IMR-90 (cell line): Measurements from ENCODE around the gene COL19A1. TPM values are rescaled to one million over a fixed set of nuclear protein-coding genes. Genes with fewer than 3 reads are reported as not detected.

Experiments used
- ATAC-seq: fragments of 200-7000 bp; cut with Tn5 transposase; 2 replicates; pipeline ENCODE4 v1.9.1; 2020; ENCODE audit warnings: low read depth, mild to moderate bottlenecking, moderate library complexity
- Bru-seq: library from RNA; stranded (reverse); fragments of 400-500 nt; gene quantifications from one replicate; lab custom pipeline; 2021; lab: Mats Ljungman, UMichigan
- BruChase-seq, 2 experiments: library from RNA; stranded (reverse); fragments of 400-500 nt; gene quantifications; one replicate each; lab custom pipeline; 2021; lab: Mats Ljungman, UMichigan
- BruUV-seq: library from RNA; stranded (reverse); fragments of 400-500 nt; replicated peaks from 2 replicates; lab custom pipeline; 2021; lab: Mats Ljungman, UMichigan
- CTCF ChIA-PET: fragments of 300-600 bp; formaldehyde crosslinking; extraction: SDS; loops from one replicate; lab custom pipeline; 2021; ENCODE audit warnings: antibody characterized with exemption; lab: Yijun Ruan, JAX
- POLR2A ChIA-PET: fragments of 300-600 bp; sonication (Branson Sonifier 250); formaldehyde crosslinking; loops from one replicate; lab custom pipeline; 2022; ENCODE audit warnings: antibody characterized with exemption; ENCODE audit not compliant: unreplicated experiment; lab: Charles Lee
- DNase-seq: peaks from one replicate; pipeline ENCODE4 v3.0.0; 2013
- H2AFZ ChIP-seq: replicated peaks from 2 replicates; pipeline ENCODE3; 2013; ENCODE audit warnings: low read length, mild to moderate bottlenecking; ENCODE audit not compliant: poor library complexity
- H2AK5ac ChIP-seq: 2 replicates; pipeline ENCODE4 v1.6.1; 2013; ENCODE audit warnings: low read depth, low read length, inconsistent platforms
- H2AK9ac ChIP-seq: replicated peaks from 2 replicates; pipeline ENCODE3; 2013; ENCODE audit warnings: mild to moderate bottlenecking, low read depth, low read length, moderate library complexity; ENCODE audit not compliant: poor library complexity
- H2BK120ac ChIP-seq: 2 replicates; pipeline ENCODE4 v1.6.1; 2013; ENCODE audit warnings: low read depth, low read length, inconsistent platforms
- H2BK15ac ChIP-seq: 3 replicates; pipeline ENCODE4 v1.6.1; 2013; ENCODE audit warnings: low read depth, low read length, inconsistent platforms
- H2BK20ac ChIP-seq: 2 replicates; pipeline ENCODE4 v1.6.1; 2013; ENCODE audit warnings: low read depth, mild to moderate bottlenecking, inconsistent platforms, low read length, moderate library complexity
- H2BK5ac ChIP-seq: 2 replicates; pipeline ENCODE4 v1.6.1; 2013; ENCODE audit warnings: mild to moderate bottlenecking, low read depth, low read length, inconsistent platforms; ENCODE audit not compliant: poor library complexity, severe bottlenecking
- H3K14ac ChIP-seq: replicated peaks from 2 replicates; pipeline ENCODE4 v1.6.1; 2013; ENCODE audit warnings: low read depth, low read length, inconsistent platforms
- H3K18ac ChIP-seq: 2 replicates; pipeline ENCODE4 v1.6.1; 2013; ENCODE audit warnings: low read depth, low read length, control low read depth
- H3K23ac ChIP-seq: 2 replicates; pipeline ENCODE4 v1.6.1; 2013; ENCODE audit warnings: low read depth, low read length, inconsistent platforms
- H3K27ac ChIP-seq: 2 replicates; pipeline ENCODE4 v1.5.1; 2013; ENCODE audit warnings: mild to moderate bottlenecking, control low read depth, low read length; ENCODE audit not compliant: insufficient read depth
- H3K27me3 ChIP-seq: 2 replicates; pipeline ENCODE4 v1.6.1; 2013; ENCODE audit warnings: low read length; ENCODE audit not compliant: control insufficient read depth, insufficient read depth
- H3K36me3 ChIP-seq: 2 replicates; pipeline ENCODE4 v1.6.1; 2013; ENCODE audit warnings: low read length, mixed read lengths; ENCODE audit not compliant: control insufficient read depth, insufficient read depth
- H3K4ac ChIP-seq: 2 replicates; pipeline ENCODE4 v1.6.1; 2013; ENCODE audit warnings: low read depth, low read length, inconsistent platforms
- H3K4me1 ChIP-seq: 2 replicates; pipeline ENCODE4 v1.6.1; 2013; ENCODE audit warnings: low read length, mixed read lengths; ENCODE audit not compliant: control insufficient read depth, insufficient read depth
- H3K4me2 ChIP-seq: 2 replicates; pipeline ENCODE4 v1.6.1; 2013; ENCODE audit warnings: low read depth, mild to moderate bottlenecking, control low read depth, low read length, moderate library complexity
- H3K4me3 ChIP-seq: 2 replicates; pipeline ENCODE4 v1.5.1; 2013; ENCODE audit warnings: low read depth, mild to moderate bottlenecking, control low read depth, low read length, moderate library complexity; ENCODE audit not compliant: insufficient read depth
- H3K56ac ChIP-seq: 2 replicates; pipeline ENCODE4 v1.6.1; 2013; ENCODE audit warnings: low read length, inconsistent platforms; ENCODE audit not compliant: insufficient read depth; ENCODE audit errors: extremely low read depth
- H3K79me1 ChIP-seq, 2 experiments: 2 replicates each; pipeline ENCODE4 v1.6.1; 2013; ENCODE audit warnings: low read length in 2 of 2, inconsistent platforms in 1 of 2, low read depth in 1 of 2
- H3K9ac ChIP-seq: 2 replicates; pipeline ENCODE4 v1.6.1; 2013; ENCODE audit warnings: low read depth, low read length, control low read depth
- H3K9me1 ChIP-seq: 2 replicates; pipeline ENCODE4 v1.6.1; 2013; ENCODE audit warnings: low read length, inconsistent platforms; ENCODE audit not compliant: insufficient read depth
- H3K9me3 ChIP-seq: 2 replicates; pipeline ENCODE4 v1.6.1; 2013; ENCODE audit warnings: low read length; ENCODE audit not compliant: control insufficient read depth, insufficient read depth
- H4K20me1 ChIP-seq: 2 replicates; pipeline ENCODE4 v1.6.1; 2013; ENCODE audit warnings: low read length, inconsistent platforms; ENCODE audit not compliant: insufficient read depth
- H4K5ac ChIP-seq: 2 replicates; pipeline ENCODE4 v1.6.1; 2013; ENCODE audit warnings: mild to moderate bottlenecking, low read depth, low read length, control low read depth
- H4K8ac ChIP-seq, 2 experiments: 2 replicates each; pipeline ENCODE4 v1.6.1; 2013; ENCODE audit warnings: low read depth in 2 of 2, low read length in 2 of 2, control low read depth in 1 of 2, inconsistent platforms in 1 of 2
- H4K91ac ChIP-seq: 2 replicates; pipeline ENCODE4 v1.6.1; 2013; ENCODE audit warnings: low read depth, low read length, inconsistent platforms; ENCODE audit not compliant: insufficient read depth
- BHLHE40 ChIP-seq: fragments of 150-350 bp; IDR thresholded peaks from 2 replicates; pipeline ENCODE4 v1.6.1; 2016; ENCODE audit warnings: mild to moderate bottlenecking, low read depth, low read length
- CHD1 ChIP-seq: IDR thresholded peaks from 2 replicates; pipeline ENCODE4 v1.6.1; 2012; ENCODE audit warnings: low read depth, low read length, improper control_type of control experiment
- NFE2L2 ChIP-seq: fragments of 150-350 bp; IDR thresholded peaks from 2 replicates; pipeline ENCODE4 v1.6.1; 2016; ENCODE audit warnings: low read depth, mild to moderate bottlenecking, low read length
- RCOR1 ChIP-seq: IDR thresholded peaks from 2 replicates; pipeline ENCODE4 v1.6.1; 2012; ENCODE audit warnings: mild to moderate bottlenecking, low read length, improper control_type of control experiment; ENCODE audit not compliant: insufficient replicate concordance
- SMC3 ChIP-seq: fragments of 150-350 bp; IDR thresholded peaks from 2 replicates; pipeline ENCODE4 v1.6.1; 2016; ENCODE audit warnings: low read depth, mild to moderate bottlenecking, antibody characterized with exemption, low read length, moderate library complexity
- WGBS, 2 experiments: methylation state at CpG; one replicate each; pipeline versions ENCODE4 v1.1.5 to v1.1.7; 2013; ENCODE audit warnings: missing lambda C conversion rate in 2 of 2; ENCODE audit not compliant: insufficient read length in 1 of 2; ENCODE audit errors: extremely low coverage in 2 of 2; 5-methylcytosine and 5-hydroxymethylcytosine counted together
- dilution Hi-C: fragments of 300-500 bp; cut with HindIII; formaldehyde crosslinking; loops from one replicate; pipeline ENCODE4 v1.14.3; 2018; ENCODE audit warnings: low sequenced_read_pairs; ENCODE audit not compliant: unreplicated experiment
- in situ Hi-C: fragments of 300-500 bp; cut with MboI; formaldehyde crosslinking; loops from 3 replicates; pipeline ENCODE4 v1.14.3; 2019; ENCODE audit warnings: low sequenced_read_pairs, inconsistent platforms, mixed read lengths
- intact Hi-C: fragments of 100-400 bp; cut with micrococcal nuclease; formaldehyde crosslinking; loops from 2 replicates; pipeline ENCODE4 v1.10.0; 2022
- long read RNA-seq: library from polyadenylated mRNA; unstranded; transcript quantifications from one replicate; pipeline ENCODE4 v2.0.0, GENCODE V29; 2021; ENCODE audit not compliant: unreplicated experiment
- polyA plus RNA-seq, 3 experiments: library from polyadenylated mRNA; depleted of rRNA; stranded (reverse); fragments of >200 nt; gene quantifications; 2 replicates each; pipeline ENCODE4 v1.2.3, GENCODE V29; 2012; ENCODE audit warnings: low replicate concordance in 1 of 3
- total RNA-seq: library from RNA; depleted of rRNA; stranded (reverse); fragments of >200 nt; gene quantifications from 2 replicates; pipeline ENCODE4 v1.2.3, GENCODE V29; 2012; rRNA removed

The COL19A1 gene
- total RNA-seq = under 0.01 TPM in 1 of 2 replicates, not detected in the other
- not detected in 2 replicates for polyA plus RNA-seq (2012; rRNA removed)
- not detected in 2 replicates for polyA plus RNA-seq (2012; cell fraction: cytosol; rRNA removed)
- not detected in 2 replicates for polyA plus RNA-seq (2012; cell fraction: nucleus; rRNA removed; ENCODE audit: low replicate concordance)
- percentile 4 among the genes with signal in this experiment for Bru-seq, nascent RNA
- percentile 2 among the genes with signal in this experiment for BruChase-seq, experiment 1, labeled RNA remaining after a 6-hour chase
- percentile 3 among the genes with signal in this experiment for BruChase-seq, experiment 2, labeled RNA remaining after a 2-hour chase
- long read RNA-seq = 0 reads

DNA sequence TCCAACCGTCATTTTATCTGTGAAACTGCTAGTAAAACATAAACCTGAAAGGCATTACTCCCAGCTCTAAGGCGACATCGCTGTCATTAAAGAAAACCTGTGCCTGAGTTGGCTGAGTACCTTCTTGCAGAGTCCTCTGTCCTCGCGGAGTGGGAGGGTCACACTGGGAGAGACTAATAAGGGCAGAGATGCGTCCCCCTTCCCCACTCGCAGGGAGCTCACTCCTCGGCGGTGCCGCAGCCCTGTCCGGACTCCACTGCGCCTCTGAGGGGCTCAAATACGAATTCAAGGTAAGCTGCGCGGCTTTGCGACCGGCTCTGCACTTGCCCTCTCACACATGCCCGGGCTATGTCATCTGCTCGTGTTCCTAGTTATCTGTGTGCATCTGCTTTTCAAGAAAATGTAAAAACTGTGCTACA, at the start of gene COL19A1:
Gene COL19A1, plus strand, starts transcription at position 206 of the 419 bp plus-strand sequence. CDS start 13,012 bp downstream, outside the sequence.
- H4K20me1 ChIP-seq = no peaks in the 10 kb centered on the region
- peak within 1 kb of the TSS; percentile 92 for H3K4me2 ChIP-seq
- CTCF ChIA-PET = no interaction called here
- no peaks in the 10 kb centered on the region for H3K79me1 ChIP-seq
- H3K56ac ChIP-seq = no peak within 1 kb of the TSS
- no peak within 1 kb of the TSS for H2AK9ac ChIP-seq
- H3K27ac ChIP-seq = no peak within 1 kb of the TSS
- H2BK120ac ChIP-seq = no peak within 1 kb of the TSS
- no peak within 1 kb of the TSS for H3K14ac ChIP-seq
- H3K4me3 ChIP-seq = peak within 1 kb of the TSS; percentile 55
- 8% methylated on average over 4 of the region's 19 CpGs; no CpG with 5 or more reads in 1 of the 2 experiments for WGBS, 2 experiments
- H2AFZ ChIP-seq = peak within 1 kb of the TSS; percentile 78
- dilution Hi-C loops = no loop called here
- peaks cover 33% of the 10 kb centered on the region for H3K27me3 ChIP-seq
- no peak within 1 kb of the TSS for H3K23ac ChIP-seq
- intact Hi-C loops = no loop called here
- no peak within 1 kb of the TSS for H4K91ac ChIP-seq
- no peaks in the 10 kb centered on the region for H3K9me3 ChIP-seq
- no peak within 1 kb of the TSS for H3K18ac ChIP-seq
- BruUV-seq = no TSS peak
- TF ChIP-seq NFE2L2 (no peak), RCOR1 (no peak), BHLHE40 (no peak), SMC3 (no peak), CHD1 (no peak)
- no peak within 1 kb of the TSS for H4K5ac ChIP-seq
- in situ Hi-C loops = no loop called here
- POLR2A ChIA-PET = no interaction called here
- no peak within 1 kb of the TSS for H2BK15ac ChIP-seq
- H4K8ac ChIP-seq = no peak within 1 kb of the TSS
- H2BK5ac ChIP-seq = no peak within 1 kb of the TSS
- H3K9me1 ChIP-seq = no peaks in the 10 kb centered on the region
- H2BK20ac ChIP-seq = no peak within 1 kb of the TSS
- DNase-seq (no peak), ATAC-seq (no peak)
- H3K36me3 ChIP-seq = no peaks in the 10 kb centered on the region
- H3K9ac ChIP-seq = no peak within 1 kb of the TSS
- no peak within 1 kb of the TSS for H2AK5ac ChIP-seq
- no peak within 1 kb of the TSS for H3K4ac ChIP-seq
- H3K4me1 ChIP-seq = peaks cover 5% of the 10 kb centered on the region; the same call in 1 of the 2 replicates
